Kidney epithelial cell (primary cell): ENCODE data around the gene SNX25. TPM values are rescaled to one million over a fixed set of nuclear protein-coding genes. Genes with fewer than 3 reads are reported as not detected.
"Not testable (repeated sequence)": the region's sequence is repeated elsewhere in the genome, so short reads cannot be mapped to it uniquely, and the experiment has no call there.

ENCODE experiments used
- DNase-seq: peaks from one replicate; pipeline ENCODE4 v3.0.0-alpha.2; 2010; ENCODE audit warnings: low read depth
- H3K27me3 ChIP-seq: 2 replicates; pipeline ENCODE4 v1.6.0; 2011; ENCODE audit warnings: low read length; ENCODE audit not compliant: control insufficient read depth, insufficient read depth
- H3K36me3 ChIP-seq: 2 replicates; pipeline ENCODE4 v1.5.1; 2011; ENCODE audit warnings: low read length; ENCODE audit not compliant: control insufficient read depth, insufficient read depth
- H3K4me3 ChIP-seq: 2 replicates; pipeline ENCODE4 v1.5.1; 2011; ENCODE audit warnings: low read depth, mild to moderate bottlenecking, control low read depth, low read length
- CTCF ChIP-seq: IDR thresholded peaks from 2 replicates; pipeline ENCODE4 v1.5.1; 2011; ENCODE audit warnings: mild to moderate bottlenecking, moderate library complexity, low read length, control low read depth, inconsistent platforms; ENCODE audit not compliant: insufficient read depth, poor library complexity, severe bottlenecking
- total RNA-seq: library from RNA; depleted of rRNA; stranded (reverse); fragments of >200 nt; gene quantifications from 2 replicates; pipeline ENCODE4 v1.2.3, GENCODE V29; 2015

Gene SNX25
- total RNA-seq, 1 donor from 2014 or later: 15.5 TPM

GRCh38 chr4:185322803-185323202 is 113.4 kb downstream of the SNX25 start:
- no peak for DNase-seq
- Histone ChIP-seq H3K4me3 (no peak overlapping the region), H3K36me3 (no peaks in the 10 kb centered on the region), H3K27me3 (no peaks in the 10 kb centered on the region)
- no peak for TF ChIP-seq CTCF

GRCh38 chr4:185323606-185324005 is 114.2 kb downstream of the SNX25 start:
- no peaks in the 10 kb centered on the region for H3K36me3 ChIP-seq
- H3K27me3 ChIP-seq: no peaks in the 10 kb centered on the region
- TF ChIP-seq CTCF: no peak
- H3K4me3 ChIP-seq: no peak overlapping the region
- DNase-seq: no peak

- H3K27me3 ChIP-seq, H3K4me3 ChIP-seq, H3K36me3 ChIP-seq, DNase-seq: not testable (repeated sequence)
These were observed 115.0 kb downstream of the SNX25 start for GRCh38 chr4:185324361-185324760.

GRCh38 chr4:185325721-185326120 is 116.3 kb downstream of the SNX25 start:
- DNase-seq, H3K4me3 ChIP-seq, H3K27me3 ChIP-seq, H3K36me3 ChIP-seq: not testable (repeated sequence)

GRCh38 chr4:185328586-185328985 is 119.2 kb downstream of the SNX25 start:
- H3K36me3 ChIP-seq: no peaks in the 10 kb centered on the region
- H3K4me3 ChIP-seq: no peak overlapping the region
- no peak for TF ChIP-seq CTCF
- no peak for DNase-seq
- H3K27me3 ChIP-seq: no peaks in the 10 kb centered on the region

GRCh38 chr4:185329879-185330510 is 120.6 kb downstream of the SNX25 start:
- H3K36me3 ChIP-seq, H3K27me3 ChIP-seq, H3K4me3 ChIP-seq, DNase-seq: not testable (repeated sequence)

GRCh38 chr4:185332575-185333464 is 123.4 kb downstream of the SNX25 start:
- no peak overlapping the region for H3K4me3 ChIP-seq
- no peaks in the 10 kb centered on the region for H3K27me3 ChIP-seq
- DNase-seq: no peak
- no peak for TF ChIP-seq CTCF
- no peaks in the 10 kb centered on the region for H3K36me3 ChIP-seq
